H1 (cell line): ENCODE data around the gene ADAMTS3. TPM values are rescaled to one million over a fixed set of nuclear protein-coding genes. Genes with fewer than 3 reads are reported as not detected.

ENCODE experiments used
- BACH1 ChIP-seq: IDR thresholded peaks from 2 replicates; pipeline ENCODE4 v1.6.1; 2012; ENCODE audit warnings: low read length, improper control_type of control experiment
- CHD7 ChIP-seq: fragments of 300-600 bp; sonication (generic); IDR thresholded peaks from 2 replicates; pipeline ENCODE4 v1.7.1; 2012; ENCODE audit warnings: low read length, moderate library complexity, mild to moderate bottlenecking, inconsistent platforms; ENCODE audit not compliant: insufficient replicate concordance
- CREB1 ChIP-seq: IDR thresholded peaks from 2 replicates; pipeline ENCODE4 v1.6.1; 2012; ENCODE audit warnings: inconsistent platforms
- JUN ChIP-seq: IDR thresholded peaks from 2 replicates; pipeline ENCODE4 v1.6.1; 2011; ENCODE audit warnings: low read depth, mild to moderate bottlenecking, improper control_type of control experiment, low read length
- MAX ChIP-seq: IDR thresholded peaks from 2 replicates; pipeline ENCODE4 v1.6.1; 2012; ENCODE audit warnings: inconsistent platforms
- SP1 ChIP-seq: IDR thresholded peaks from 2 replicates; pipeline ENCODE4 v1.6.1; 2011; ENCODE audit warnings: low read depth, low read length
- SRF ChIP-seq: IDR thresholded peaks from 2 replicates; pipeline ENCODE4 v1.6.1; 2011; ENCODE audit warnings: mild to moderate bottlenecking, low read depth, low read length, moderate library complexity
- ZNF274 ChIP-seq: IDR thresholded peaks from 2 replicates; pipeline ENCODE4 v1.7.0; 2012; ENCODE audit warnings: low read length, borderline replicate concordance; ENCODE audit errors: extremely low read depth
- polyA plus RNA-seq, 7 experiments: library from polyadenylated mRNA; depleted of rRNA in 3 of 7; stranded (reverse) in 5 of 7; unstranded in 2 of 7; fragments of >200 nt in 5 of 7; fragments of 200-250 nt in 2 of 7; gene quantifications; 1 replicate in 5 of 7; 2 replicates in 1 of 7; 4 replicates in 1 of 7; pipeline versions ENCODE4 v1.2.1 to v1.2.3, GENCODE V29; 2011 to 2013; ENCODE audit warnings: missing spikeins in 2 of 7, mixed read lengths in 2 of 7
- total RNA-seq: library from RNA; stranded (reverse); fragmentation: NEBNext Ultra II Directional; extraction: Animal tissue kit (Norgen Biotek cat#: 25700); gene quantifications from 2 replicates; pipeline ENCODE4 v1.2.1, GENCODE V29; 2021
- TF ChIP-seq, protein P1 (sequence below): IDR thresholded peaks from 2 replicates; pipeline ENCODE4 v1.6.1; 2012; ENCODE audit warnings: low read length, inconsistent platforms

The ADAMTS3 gene
- total and polyA plus RNA-seq, 2 of the 8 experiments (the other 6 are each of a cell fraction or from before 2014, with no cell fraction given): 1.3 to 3.4 TPM

DNA sequence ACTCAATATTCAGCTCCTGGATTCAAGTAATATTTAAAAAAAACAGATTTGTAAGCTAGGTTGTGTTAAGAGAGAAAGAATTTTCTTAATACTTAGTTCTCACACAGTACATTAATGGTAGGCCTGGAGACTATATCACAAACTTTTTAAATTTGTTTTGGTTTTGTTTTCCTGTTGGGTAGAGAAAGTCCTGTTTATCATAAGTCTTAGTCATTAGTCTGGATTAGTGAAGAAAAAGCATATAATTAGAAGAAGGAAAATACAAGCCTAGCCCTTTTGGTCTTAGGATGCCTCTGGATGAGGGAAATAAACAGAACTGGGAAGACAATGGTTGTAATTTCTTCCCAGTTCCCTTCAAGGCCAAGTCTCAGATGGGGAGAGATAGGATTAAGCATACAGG, 163.6 kb downstream of the ADAMTS3 start (continued):
- TF ChIP-seq CHD7 (no peak), SRF (no peak), SP1 (no peak), ZNF274 (no peak), MAX (no peak), BACH1 (no peak), JUN (no peak), CREB1 (no peak)
- TF ChIP-seq, protein P1, sequence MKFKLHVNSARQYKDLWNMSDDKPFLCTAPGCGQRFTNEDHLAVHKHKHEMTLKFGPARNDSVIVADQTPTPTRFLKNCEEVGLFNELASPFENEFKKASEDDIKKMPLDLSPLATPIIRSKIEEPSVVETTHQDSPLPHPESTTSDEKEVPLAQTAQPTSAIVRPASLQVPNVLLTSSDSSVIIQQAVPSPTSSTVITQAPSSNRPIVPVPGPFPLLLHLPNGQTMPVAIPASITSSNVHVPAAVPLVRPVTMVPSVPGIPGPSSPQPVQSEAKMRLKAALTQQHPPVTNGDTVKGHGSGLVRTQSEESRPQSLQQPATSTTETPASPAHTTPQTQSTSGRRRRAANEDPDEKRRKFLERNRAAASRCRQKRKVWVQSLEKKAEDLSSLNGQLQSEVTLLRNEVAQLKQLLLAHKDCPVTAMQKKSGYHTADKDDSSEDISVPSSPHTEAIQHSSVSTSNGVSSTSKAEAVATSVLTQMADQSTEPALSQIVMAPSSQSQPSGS: no peak
